Fibroblast of pulmonary artery (primary cell): ENCODE data around the gene TIMM10.

Experiments
- DNase-seq: peaks from one replicate; pipeline ENCODE4 v3.0.0-alpha.2; 2010; ENCODE audit warnings: low read depth
- H3K4me3 ChIP-seq: replicated peaks from 2 replicates; pipeline ENCODE4 v1.5.1; 2011; ENCODE audit warnings: low read depth, mild to moderate bottlenecking, control low read depth, low read length, moderate library complexity
- CTCF ChIP-seq: IDR thresholded peaks from 2 replicates; pipeline ENCODE4 v1.5.1; 2011; ENCODE audit warnings: mild to moderate bottlenecking, control low read depth, low read length, inconsistent platforms; ENCODE audit errors: missing control alignments

Gene TIMM10

GRCh38 chr11:57479911-57480310 is 50.6 kb downstream of the TIMM10 start:
- TF ChIP-seq CTCF = no peak
- DNase-seq = no peak
- H3K4me3 ChIP-seq = no peak overlapping the region

GRCh38 chr11:57479021-57479663 is 51.4 kb downstream of the TIMM10 start:
- H3K4me3 ChIP-seq = no peak overlapping the region
- no peak for TF ChIP-seq CTCF

More at GRCh38 chr11:57479021-57479663, 51.4 kb downstream of the TIMM10 start:
- no peak for DNase-seq
